GM19035 (cell line): ENCODE data around the gene APOC4.
"Not testable (repeated sequence)": the region's sequence is repeated elsewhere in the genome, so short reads cannot be mapped to it uniquely, and the experiment has no call there.

Experiments used
- ATAC-seq: cut with Tn5 transposase; IDR thresholded peaks from one replicate; pipeline ENCODE4 v1.9.1; 2021; ENCODE audit not compliant: unreplicated experiment

APOC4 gene

DNA sequence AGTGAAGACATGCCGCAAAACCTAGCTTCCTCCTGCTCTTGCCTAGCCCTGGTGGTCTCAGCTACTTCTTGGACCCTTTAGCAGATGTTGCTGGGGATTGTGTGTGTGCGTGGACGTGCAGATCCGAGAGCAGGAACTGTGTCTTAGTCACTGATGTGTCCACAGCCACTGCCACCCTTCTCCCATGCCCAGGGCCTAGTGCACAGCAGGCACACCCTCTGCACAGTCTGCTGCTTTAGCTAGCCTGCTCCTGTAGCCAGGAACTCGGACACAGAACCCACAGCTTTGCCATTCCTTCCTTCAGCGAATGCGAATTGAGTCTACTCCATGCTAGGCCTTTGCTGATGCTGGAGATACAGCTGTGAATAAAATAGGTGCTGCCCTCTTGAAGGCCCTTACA is 15.5 kb downstream of the APOC4 start:
- ATAC-seq = no peak

DNA sequence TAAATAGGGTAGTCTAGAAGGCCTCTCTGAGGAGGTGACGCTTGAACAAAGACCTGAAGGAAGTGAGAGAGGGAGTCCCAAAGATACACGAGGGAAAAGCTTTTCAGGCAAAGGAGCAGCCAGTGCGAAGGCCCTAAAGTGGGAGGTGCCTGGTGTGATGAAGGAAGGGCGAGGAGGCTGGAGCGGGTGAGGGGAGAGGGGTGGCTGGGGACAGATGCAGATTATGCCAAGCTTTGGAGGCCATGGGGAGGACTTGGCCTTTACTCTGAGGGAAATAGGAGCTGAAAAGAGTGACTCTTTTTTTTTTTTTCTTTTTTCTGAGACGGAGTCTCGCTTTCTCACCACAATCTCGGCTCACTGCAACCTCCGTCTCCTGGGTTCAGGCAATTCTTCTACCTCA is 16.1 kb downstream of the APOC4 start:
- no peak for ATAC-seq

DNA sequence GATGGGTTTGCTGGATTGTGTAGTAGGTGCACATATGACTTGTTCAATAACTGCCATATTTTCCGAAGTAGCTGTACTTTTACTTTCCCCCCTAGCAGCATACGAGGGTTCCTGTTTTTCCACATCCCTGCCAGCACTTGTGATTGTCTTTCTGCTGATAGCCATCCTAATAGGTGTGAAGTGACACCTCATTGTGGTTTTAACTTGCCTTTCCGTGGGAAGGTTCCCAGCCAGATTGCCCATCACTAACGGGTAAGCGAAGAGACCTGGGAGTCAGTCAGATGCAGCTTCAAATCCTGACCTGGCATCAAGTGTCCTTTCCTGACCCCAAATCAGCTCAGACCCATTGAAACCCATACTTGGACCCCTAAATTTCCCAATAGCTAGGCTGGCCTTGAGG is 17.7 kb downstream of the APOC4 start:
- ATAC-seq = no peak

DNA sequence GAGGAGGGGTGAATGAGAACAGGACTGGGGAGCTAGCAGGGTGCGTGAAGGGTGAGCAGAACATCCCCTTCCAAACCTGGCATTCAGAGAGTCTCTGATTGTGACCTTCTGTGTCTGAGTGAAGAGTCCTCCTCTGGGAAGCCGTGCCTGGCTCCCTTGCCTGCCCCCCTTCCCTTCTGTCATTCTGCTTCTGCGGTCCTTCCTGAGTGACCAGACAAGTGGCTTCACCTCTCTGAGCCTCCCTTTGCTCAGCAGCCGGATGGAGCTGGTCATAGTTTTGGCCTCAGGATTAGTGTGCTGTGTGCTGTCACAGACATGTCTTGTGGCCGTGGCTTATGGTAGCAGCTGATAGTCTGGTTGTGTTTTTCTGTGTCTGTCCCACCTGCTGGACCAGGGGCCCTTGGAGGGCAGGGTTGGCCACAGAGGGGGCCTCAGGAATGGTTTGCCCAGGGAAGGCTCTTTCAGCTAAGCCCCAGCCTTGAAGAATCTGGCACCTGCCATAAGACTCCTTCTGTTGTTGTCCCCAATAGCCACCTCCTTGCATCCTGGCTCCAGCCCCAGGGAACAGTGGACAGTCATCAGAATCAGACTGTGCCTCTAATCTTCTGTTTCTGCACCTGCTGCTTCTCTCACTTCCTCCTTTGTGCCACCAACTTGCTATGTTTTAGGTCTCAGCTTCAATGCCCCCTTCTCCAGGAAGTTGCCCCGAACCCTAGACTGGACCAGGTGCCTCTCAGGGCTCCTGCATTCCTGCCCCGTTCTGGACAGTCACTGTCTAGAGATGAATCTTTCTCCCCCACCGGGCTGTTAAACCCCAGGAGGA is 19.1 kb downstream of the APOC4 start:
- no peak for ATAC-seq

DNA sequence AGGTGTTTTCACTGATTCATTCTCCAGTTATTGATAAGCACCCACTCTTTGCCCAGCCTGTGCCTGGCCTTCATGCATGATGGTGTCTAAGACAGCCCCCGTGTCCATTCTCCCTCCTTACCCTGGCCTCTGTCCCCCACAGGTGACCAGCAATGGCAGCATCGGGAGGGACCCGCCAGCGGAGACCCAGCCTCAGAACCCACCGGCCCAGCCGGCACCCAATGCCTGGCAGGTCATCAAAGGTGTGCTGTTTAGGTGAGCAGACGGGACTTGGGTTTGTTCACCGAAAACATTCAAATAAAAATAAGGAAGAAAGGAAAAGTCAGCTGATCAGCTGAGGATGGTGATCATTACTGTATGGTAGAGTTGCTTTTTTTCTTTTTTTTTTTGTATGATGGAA is 19.8 kb downstream of the APOC4 start:
- no peak for ATAC-seq

DNA sequence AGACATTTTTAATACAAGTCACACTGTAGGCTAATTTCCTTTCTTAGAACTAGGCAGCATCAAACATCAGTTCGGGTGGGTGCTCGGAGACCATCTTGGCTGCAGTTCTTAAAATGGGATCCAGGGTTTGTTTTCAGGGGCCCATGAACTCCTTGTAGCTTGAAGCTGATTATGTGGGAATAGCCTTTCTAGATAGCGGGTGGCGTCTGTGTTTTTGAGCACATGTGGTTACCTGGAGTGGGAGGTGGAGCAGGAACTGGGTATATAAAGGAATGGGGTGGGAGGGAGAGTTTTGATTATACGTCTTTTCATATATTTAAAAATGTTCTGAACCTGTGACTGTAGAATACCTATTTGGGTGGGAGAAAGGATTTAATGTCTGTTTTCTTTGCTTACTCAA is 26.1 kb downstream of the APOC4 start:
- no peak for ATAC-seq

DNA sequence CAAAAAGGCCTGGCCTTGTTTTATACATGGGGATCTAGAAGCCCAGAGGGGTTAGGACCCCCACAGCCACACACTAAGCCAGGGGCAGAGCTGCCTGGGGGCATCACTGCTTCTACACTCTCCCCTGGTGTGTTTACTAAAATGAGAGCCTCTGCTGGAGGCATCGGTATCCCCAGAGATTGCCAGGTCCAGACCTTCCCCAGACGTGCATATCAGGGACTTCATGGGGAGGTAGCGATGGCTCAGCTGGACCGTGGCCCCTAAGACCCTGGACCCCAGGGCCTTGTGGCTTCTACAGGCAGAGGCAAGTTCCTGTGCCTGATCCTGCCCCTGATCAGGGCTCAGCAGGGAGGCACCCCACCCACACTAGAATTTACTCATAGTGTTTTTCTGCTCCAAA is 26.6 kb downstream of the APOC4 start:
- no peak for ATAC-seq

DNA sequence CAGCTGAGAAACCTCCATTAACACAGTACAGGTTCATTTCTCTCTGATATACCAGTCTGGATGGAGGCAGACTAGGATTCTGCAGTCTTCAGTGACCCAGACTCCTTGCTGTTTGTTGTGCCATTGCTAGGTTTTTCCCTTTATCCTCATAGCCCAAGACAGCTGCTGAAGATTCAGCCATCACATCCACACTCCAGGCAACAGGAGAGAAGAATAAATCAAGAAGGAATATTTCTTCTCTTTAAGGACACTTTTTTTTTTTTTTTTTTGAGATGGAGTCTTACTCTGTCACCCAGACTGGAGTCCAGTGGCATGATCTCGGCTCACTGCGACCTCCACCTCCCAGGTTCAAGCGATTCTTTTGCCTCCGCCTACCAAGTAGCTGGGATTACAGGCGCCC is 27.4 kb downstream of the APOC4 start:
- ATAC-seq = no peak

DNA sequence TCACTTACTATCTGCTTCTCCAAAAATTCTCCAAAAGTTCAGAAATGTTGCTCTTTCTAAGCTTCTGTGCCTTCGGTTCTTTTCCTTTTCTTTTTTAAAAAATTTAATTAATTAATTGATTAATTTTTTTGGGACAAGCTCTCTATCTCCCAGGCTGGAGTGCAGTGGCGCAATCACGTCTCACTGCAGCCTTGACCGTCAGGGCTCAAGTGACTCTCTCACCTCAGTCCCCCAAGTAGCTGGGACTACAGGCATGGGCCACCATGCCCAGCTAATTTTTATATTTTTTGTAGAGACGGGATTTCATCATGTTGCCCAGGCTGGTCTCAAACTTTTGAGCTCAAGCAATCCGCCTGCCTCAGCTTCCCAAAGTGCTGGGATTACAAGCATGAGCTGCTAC is 29.4 kb downstream of the APOC4 start:
- ATAC-seq = not testable (repeated sequence)

DNA sequence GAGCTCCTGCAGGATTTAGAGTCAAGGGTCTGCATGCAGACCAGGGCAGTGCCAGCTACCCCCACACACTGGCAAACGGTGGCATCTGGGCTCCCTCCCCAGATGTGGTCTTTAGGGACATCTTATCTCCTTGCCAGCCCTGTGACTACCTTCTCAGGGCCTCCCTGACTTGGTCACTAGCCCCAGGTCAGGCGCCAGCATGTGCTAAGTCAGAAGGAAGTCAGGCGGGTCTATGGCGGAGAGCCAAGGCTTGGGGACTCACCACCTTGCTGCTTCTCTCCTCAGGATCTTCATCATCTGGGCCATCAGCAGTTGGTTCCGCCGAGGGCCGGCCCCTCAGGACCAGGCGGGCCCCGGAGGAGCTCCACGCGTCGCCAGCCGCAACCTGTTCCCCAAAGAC is 30.8 kb downstream of the APOC4 start:
- ATAC-seq = no peak

DNA sequence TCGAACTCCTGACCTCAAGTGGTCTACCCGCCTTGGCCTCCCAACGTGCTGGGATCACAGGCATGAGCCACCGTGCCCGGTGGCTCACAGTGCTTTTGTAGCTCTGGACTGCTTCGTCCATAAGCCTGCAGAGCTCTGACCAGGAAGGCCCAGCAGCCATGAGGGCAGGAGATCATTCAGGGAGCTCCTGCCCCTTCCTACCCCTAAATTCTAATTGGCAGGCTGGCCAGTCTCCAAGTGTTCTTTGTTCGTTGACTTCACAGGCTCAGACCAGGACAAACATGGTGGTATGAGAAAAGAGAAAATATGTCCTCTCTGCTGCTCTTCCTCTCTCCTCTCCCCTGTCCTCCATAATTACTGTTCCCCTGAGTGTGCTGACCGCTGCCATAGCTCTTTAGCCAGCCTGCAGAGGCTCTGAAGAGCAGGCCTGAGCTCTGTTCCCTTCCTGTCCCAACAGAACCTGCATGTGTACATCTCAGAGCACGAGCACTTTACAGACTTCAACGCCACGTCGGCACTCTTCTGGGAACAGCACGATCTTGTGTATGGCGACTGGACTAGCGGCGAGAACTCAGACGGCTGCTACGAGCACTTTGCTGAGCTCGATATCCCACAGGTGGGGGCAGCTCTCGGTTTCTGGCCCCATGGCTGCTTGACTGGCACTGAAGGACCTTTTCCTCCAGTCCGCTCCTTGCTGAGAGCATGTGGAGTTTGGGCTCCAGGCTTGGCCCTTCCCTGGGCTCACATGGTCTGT is 32.1 kb downstream of the APOC4 start:
- no peak for ATAC-seq

DNA sequence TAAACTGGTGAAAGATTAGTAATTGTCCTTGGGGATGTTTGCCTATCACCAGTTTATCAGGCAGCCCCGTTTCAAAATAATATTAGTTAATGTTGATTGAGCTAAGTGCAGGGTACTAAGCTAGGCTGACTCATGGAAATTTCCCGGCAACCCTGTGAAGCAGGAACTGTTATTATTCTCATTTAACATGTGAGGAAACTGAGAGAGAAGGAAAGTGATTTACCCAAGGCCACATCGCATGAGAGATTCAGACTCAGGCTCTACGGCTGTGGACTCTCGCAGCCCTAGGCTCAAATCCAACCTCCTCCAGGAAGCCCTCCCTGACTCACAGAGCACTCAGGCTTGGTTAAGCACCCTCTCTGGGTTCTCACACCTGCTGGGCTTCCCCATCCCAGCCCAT is 32.8 kb downstream of the APOC4 start:
- ATAC-seq = no peak

DNA sequence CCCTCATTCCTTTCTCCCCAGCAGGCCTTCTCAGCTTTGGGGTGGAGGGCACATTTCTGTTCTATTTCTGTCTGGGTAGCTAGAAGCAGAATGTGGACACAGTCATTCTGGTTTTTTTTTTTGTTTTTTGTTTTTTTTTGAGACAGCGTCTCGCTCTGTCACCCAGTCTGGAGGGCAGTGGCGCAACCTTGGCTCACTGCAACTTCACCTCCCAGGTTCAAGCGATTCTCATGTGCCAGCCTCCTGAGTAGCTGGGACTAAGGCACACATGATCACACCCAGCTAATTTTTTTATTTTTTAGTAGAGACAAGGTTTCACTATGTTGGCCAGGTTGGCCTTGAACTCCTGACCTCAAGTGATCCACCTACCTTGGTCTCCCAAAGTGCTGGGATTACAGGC is 33.4 kb downstream of the APOC4 start:
- ATAC-seq = no peak

DNA sequence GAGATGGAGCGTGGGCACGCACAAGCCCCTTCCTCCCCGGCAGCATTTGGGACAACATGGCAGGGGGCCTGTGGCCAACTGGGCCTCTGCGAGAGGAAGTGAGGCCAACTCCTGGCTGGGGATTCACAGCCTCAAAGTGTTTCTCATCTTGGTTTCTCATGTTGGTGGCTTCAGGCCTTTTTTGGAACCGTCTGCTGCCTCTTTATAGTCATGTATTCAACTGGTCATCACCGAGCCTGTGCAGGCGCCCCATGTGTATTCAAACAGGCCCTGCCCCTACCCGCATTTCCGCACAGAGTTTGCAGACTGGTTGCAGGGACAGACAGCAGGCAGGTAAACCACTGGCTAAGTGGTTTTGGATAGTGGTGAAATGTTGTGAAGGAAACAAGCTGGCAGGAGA is 42.0 kb downstream of the APOC4 start:
- no peak for ATAC-seq

DNA sequence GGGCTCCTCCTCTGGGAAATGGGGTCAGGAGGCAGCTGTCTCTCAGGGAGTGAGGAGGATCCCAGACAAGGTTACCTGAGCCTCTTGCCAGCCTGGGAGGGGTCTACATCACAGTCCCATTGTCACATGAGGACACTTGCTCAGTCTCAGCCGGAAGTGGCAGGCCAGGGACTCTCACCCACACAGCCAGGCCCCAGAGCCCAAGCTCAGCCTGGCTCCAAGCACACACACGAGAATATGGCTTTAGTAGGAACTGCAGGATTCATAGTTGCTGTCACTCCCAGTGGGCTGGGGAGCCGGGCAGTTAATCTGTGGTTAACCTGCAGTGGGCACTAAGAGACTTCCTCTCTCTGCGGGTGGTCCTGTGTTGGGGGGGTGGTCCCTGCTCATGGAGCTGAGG is 43.4 kb downstream of the APOC4 start:
- ATAC-seq = no peak

DNA sequence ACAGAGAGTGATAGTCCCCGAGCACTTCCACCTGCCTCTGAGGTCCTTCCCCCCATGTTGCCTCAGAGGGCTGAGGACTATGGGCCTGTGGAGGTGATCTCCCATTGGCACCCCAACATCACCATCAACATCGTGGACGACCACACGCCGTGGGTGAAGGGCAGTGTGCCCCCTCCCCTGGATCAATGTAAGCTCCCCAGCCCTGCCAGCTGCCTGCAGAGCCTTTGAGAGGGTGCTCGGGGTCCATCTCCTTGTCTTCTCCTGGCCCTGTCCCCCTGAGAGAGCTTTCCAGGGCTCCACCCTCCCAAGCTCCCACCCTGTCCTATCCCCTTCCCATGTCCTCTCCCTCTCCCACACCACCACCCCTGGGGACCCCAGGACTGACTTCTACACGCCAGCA is 44.4 kb downstream of the APOC4 start:
- no peak for ATAC-seq

DNA sequence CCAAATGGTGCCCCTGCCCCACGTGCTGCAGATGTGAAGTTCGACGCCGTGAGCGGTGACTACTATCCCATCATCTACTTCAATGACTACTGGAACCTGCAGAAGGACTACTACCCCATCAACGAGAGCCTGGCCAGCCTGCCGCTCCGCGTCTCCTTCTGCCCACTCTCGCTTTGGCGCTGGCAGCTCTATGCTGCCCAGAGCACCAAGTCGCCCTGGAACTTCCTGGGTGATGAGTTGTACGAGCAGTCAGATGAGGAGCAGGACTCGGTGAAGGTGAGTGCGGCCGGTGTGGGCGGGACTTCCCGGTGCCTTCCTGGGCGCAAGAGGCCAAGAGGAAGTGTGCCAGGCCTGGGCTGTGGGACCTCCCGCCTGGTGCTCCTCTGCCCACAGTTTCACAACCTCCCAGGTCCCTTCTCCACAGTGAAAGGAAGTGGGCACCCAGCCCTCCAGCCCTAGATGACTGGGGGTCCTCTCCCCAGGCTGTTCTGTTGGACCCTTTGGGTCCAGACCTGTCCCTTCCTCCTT is 45.2 kb downstream of the APOC4 start:
- ATAC-seq = no peak

DNA sequence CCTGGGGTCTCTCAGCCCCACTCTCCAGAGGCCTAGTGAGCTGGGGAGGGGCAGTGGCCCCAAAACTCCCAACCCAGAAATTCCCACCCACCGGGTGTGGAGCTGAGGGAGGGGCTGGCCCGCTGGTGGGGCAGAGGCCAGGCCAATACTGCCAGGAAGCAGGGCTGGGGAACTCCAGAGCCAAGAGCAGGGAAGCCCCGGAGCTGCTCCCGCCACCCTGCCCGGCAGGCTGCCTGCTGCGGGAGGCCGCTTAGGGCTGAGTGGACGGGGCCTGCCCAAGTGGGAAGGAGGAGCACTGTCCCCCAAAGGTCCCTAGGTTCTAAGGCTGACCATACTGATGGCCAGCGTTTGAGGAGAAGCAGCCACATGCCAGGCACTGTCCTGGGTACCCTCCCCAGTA is 46.2 kb downstream of the APOC4 start:
- ATAC-seq = no peak

DNA sequence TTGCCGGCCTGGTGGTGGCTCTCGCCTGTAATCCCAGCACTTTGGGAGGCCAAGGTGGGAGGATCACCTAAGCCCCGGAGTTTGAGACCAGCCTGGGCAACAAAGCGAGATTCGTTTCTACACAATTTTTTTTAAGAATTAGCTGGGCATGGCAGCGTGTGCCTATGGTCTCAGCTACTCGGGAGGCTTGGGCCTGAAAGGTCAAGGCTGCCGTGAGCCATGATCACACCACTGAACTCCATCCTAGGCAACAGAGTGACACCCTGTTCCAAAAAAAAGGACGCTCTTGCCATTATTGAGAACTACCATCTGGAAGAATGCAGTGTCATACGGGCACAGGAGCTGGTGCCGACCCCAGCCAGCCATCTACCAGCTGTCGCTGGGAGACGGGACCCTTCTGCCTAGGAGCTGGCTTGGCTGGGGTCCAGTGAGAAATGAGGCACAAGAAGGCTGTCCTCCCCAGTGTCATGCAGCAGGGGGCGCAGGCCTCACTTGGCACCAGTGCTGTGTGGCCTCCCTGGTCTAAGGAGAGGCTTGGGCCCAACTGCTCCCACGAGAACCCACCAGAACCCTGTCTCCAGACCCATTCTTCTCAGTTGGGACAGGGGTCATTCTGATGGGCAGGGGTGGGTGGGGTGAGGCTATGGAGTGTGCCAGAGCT is 47.0 kb downstream of the APOC4 start:
- ATAC-seq = no peak

DNA sequence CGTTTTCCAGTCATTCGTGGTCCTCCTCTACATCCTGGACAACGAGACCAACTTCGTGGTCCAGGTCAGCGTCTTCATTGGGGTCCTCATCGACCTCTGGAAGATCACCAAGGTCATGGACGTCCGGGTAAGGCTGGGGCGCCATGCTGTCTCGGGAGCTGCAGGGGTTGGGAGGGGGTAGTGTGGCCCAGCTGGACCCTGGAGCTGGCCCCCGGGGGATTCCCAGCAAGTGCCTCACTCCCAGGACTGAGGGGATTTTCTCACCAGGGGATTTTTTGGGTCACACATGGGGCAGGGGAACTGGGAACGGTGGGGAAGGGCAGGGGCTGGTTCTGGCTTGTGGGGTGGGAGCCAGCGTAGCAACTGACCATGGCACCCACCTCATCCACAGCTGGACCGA is 48.4 kb downstream of the APOC4 start:
- no peak for ATAC-seq

DNA sequence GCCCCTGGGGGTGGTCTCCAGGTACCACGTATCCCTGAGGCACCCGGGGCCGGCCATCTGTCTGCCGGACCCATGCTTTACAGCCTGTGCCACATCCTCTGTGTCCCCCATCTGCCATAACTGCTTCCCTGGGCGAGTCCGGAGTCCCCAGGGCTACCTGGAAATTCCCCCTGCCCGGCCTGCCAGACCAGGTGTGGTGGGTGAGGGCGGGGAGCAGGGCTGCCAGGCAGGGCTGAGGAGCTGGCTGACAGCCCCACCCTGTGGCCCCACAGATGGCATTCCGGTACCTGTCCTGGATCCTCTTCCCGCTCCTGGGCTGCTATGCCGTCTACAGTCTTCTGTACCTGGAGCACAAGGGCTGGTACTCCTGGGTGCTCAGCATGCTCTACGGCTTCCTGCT is 48.9 kb downstream of the APOC4 start:
- ATAC-seq = no peak
